ENCODE data around the gene ATP1B1.

Gene ATP1B1

DNA sequence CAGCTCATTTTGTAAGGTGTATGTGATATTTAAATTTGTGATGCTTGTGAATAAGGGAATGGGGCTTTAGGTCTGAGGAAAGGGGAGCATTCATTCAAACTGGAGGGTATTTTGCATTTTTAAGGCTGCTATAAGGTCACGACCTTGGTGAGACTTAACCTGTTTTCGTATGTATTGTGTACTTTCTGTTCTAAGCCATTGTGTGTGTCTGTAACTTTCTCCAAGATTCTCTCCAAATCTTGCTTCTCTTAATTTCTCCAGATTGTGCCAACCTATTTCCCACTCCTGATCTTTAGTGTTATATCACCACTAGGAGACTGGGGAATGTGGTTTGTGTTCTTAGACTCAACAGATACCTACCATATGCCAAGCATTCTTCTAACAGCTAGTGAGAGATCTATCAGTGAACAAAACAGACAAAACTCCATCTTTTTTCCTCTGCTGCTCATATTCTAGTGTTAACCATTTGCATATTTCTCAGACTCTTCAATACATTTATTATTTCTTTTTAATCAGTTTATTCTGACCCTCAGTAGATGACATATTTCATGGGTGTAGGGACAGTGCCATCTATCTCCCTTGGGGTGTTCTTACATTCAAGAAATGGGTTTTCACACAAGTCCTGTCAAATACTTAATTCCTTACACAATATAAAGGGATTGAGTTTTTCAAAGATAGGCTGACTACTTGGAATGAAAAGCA is 27.5 kb downstream of the ATP1B1 start:
- in situ Hi-C loops (cut with HindIII; ENCODE audit: low sequenced_read_pairs): loop anchor here (25.0 kb wide), 1 partner anchor 497 kb away; no protein-coding TSS in a partner anchor

DNA sequence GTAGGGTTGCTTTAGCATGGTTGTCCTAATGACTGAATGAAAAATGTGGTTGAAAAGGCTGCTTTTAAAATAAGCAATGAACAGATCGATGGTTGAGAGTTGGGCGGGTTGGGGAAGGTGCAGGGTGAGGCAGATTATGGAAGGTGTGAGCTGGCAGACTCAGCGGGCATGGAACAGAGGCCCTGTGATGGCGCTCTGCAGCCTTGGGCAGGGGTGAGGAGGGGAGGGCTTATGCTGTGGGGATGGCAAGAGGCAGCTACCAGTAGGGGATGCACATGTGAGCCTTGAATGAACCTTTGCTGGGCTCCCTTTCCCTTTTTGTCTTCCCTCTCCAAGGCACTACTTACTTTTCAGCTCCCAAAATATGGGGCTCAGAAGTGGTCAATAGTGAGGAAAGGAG is 30.9 kb downstream of the ATP1B1 start:
- in situ Hi-C loops (cut with HindIII; ENCODE audit: low sequenced_read_pairs): loop anchor here (25.0 kb wide), 1 partner anchor 500 kb away; no protein-coding TSS in a partner anchor

- in situ Hi-C loops (cut with HindIII; ENCODE audit: low sequenced_read_pairs): loop anchor here (25.0 kb wide), 1 partner anchor 502 kb away; no protein-coding TSS in a partner anchor
Measured at GRCh38 chr1:169138866-169139670, 32.6 kb downstream of the ATP1B1 start.

DNA sequence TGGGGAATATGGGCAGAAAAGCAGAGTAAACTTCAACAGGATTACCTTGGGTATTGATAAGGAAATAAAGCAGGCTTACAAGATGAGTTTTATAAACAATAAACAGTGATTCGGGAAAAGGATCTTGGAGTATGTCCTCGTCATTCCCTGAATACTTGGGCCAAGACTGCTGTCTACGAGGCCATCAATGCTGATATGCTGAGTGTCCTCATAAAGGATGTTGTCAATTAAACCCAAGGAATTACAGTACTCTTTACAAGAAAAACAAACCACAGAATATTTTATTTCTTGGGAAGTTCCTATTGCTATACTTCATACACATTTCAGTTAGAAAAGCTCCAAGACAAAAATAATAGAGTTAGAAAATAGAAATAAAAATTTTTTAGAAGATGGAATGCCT is 34.9 kb downstream of the ATP1B1 start:
- in situ Hi-C loops (cut with HindIII; ENCODE audit: low sequenced_read_pairs): loop anchor here (25.0 kb wide), 1 partner anchor 504 kb away; no protein-coding TSS in a partner anchor

DNA sequence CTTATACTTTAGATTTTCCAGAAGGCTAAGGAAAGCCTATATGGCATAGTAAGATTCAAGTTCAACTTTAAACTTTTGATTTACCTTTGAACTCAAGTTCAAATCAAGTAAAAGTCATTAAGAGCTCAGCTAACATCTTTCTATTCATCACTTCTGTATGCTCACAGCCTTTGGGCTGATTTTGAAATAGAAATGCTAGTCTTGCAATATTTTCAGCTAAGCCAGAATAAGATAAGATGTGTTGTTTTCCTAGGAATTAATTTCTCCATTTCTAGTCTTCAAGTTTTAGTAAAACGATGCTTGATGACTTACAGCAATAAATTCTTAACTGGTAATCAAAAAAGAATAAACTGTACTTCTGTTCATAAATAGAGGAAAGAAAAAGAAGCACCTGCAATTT is 35.6 kb downstream of the ATP1B1 start:
- in situ Hi-C loops (cut with HindIII; ENCODE audit: low sequenced_read_pairs): loop anchor here (25.0 kb wide), 1 partner anchor 505 kb away; no protein-coding TSS in a partner anchor

- in situ Hi-C loops (cut with HindIII; ENCODE audit: low sequenced_read_pairs): loop anchor here (25.0 kb wide), 1 partner anchor 506 kb away; no protein-coding TSS in a partner anchor
Measured at GRCh38 chr1:169143346-169143745, 36.9 kb downstream of the ATP1B1 start.

GRCh38 chr1:169143984-169144383 is 37.5 kb downstream of the ATP1B1 start:
- in situ Hi-C loops (cut with HindIII; ENCODE audit: low sequenced_read_pairs): loop anchor here (25.0 kb wide), 1 partner anchor 507 kb away; no protein-coding TSS in a partner anchor

DNA sequence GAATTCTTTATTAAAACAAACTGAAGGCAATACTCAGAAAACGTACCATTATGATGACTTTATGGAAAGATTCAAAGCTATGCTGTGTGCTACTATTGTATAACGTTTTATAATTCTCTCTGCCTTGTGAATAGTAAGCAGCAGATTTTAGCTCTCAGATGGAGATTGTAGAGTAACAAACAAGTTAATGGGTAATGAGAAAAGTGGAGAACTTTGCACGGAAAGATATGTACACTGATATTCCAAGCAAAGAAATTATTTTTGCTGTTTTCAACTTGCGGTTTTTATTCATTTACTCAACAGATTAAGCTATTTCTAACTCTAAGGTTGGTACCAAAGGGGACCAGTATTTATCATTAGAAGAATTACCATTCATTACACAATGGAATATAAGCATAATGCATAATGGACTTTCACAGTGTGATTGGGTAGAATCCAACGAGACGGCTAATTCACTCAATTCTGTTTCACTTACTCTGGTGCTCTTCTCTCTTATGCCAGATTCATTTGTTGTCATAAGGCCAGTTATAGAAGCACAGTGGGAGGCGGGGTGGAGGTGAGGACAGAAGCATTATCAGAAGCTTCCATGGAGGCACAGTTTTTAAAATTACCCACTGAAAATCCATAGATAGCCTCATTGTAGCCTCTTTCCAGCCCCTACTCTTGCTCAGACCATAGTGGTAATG is 38.6 kb downstream of the ATP1B1 start:
- in situ Hi-C loops (cut with HindIII; ENCODE audit: low sequenced_read_pairs): loop anchor here (25.0 kb wide), 1 partner anchor 508 kb away; no protein-coding TSS in a partner anchor

DNA sequence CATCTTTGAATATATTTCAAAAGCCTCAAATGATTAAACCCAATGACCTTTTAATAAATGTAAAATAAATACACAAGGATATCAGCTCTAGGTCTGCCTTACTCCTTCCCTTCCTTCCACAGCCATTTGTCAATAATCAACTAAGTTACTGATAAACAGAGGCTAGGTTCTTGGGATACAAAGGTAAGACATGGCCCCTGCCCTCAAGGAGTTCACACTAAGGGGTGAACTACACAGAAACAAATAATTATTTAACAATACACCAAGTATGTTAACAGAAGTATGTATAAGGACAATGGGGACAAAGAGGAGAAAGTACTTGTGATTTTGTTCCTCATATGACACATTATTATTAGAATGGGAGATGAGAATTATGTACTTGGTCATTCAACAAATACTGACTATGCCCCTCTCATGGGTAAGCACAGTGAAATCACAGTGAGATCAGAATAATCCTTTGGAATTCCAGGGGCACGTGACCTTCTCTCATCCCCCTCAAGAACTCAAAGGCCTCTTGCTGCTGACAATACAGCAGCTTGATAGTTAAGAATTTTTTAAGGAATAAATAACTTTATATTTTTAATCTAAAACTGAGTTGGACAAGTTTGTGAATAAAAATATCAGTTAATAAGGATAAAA is 40.2 kb downstream of the ATP1B1 start:
- in situ Hi-C loops (cut with HindIII; ENCODE audit: low sequenced_read_pairs): loop anchor here (25.0 kb wide), 1 partner anchor 509 kb away; no protein-coding TSS in a partner anchor

- in situ Hi-C loops (cut with HindIII; ENCODE audit: low sequenced_read_pairs): loop anchor here (25.0 kb wide), 1 partner anchor 511 kb away; no protein-coding TSS in a partner anchor
Measured at GRCh38 chr1:169148472-169149252, 42.2 kb downstream of the ATP1B1 start.

GRCh38 chr1:169149555-169150286 is 43.2 kb downstream of the ATP1B1 start:
- in situ Hi-C loops (cut with HindIII; ENCODE audit: low sequenced_read_pairs): loop anchor here (25.0 kb wide), 1 partner anchor 512 kb away; no protein-coding TSS in a partner anchor

- in situ Hi-C loops (cut with HindIII; ENCODE audit: low sequenced_read_pairs): no loop called here
Measured at GRCh38 chr1:169150641-169151337, 44.3 kb downstream of the ATP1B1 start.

DNA sequence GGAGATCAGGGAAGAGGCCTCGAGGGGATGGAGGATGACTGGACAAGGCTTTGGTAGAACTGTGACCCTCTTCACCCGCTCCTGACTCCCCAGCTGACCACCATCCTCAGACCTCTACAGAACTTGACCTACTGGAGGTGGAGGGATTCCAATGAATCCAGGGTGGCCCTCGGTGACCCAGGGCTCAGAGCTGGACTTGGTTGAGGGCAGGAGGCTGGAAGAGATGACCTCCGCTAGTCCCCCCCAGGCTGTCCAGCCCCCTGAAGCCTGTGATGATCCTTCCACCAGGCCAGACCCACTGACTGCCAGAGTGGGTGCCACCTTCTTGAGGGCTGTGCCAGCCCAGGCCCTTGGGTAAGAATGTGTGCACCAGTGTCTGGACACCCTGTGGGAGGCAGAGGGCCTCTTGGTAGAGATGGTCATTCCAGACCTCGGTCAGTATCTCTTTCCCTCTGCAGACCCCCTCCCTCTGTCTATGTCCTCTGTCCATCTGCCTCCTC is 44.9 kb downstream of the ATP1B1 start:
- in situ Hi-C loops (cut with HindIII; ENCODE audit: low sequenced_read_pairs): no loop called here

GRCh38 chr1:169155675-169156074 is 49.2 kb downstream of the ATP1B1 start:
- in situ Hi-C loops (cut with HindIII; ENCODE audit: low sequenced_read_pairs): no loop called here

DNA sequence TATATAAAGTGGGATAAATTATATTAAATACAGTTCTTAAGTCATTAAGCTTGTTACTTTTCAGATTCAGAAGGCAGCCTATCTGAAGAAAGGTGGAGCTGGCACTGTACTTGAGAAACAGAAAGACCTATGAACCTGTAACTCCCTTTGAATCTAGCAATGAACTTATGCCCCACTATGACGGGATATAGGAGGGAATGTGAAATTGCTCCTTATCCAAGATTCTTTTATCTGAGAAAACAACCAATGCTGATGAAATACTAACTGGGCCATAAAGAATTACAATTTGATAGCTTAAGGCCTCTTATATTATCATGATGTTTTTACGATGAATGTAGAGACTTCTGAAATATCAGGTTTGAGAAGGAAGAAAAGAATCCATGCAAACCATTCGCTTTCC is 50.1 kb downstream of the ATP1B1 start:
- in situ Hi-C loops (cut with HindIII; ENCODE audit: low sequenced_read_pairs): no loop called here

- in situ Hi-C loops (cut with HindIII; ENCODE audit: low sequenced_read_pairs): no loop called here
Measured at GRCh38 chr1:169160845-169161495, 54.5 kb downstream of the ATP1B1 start.

GRCh38 chr1:169161496-169162194 is 55.2 kb downstream of the ATP1B1 start:
- in situ Hi-C loops (cut with HindIII; ENCODE audit: low sequenced_read_pairs): no loop called here
